Progenitor cell of endocrine pancreas (in vitro differentiated cells): ENCODE data around the gene ALPL. TPM values are rescaled to one million over a fixed set of nuclear protein-coding genes. Genes with fewer than 3 reads are reported as not detected.

ENCODE experiments used
- DNase-seq: peaks from one replicate; pipeline ENCODE4 v3.0.0; 2021; ENCODE audit warnings: low spot score; ENCODE audit not compliant: unreplicated experiment
- H3K27ac Mint-ChIP-seq: 2 replicates; pipeline ENCODE4 v1.8.0; 2021; ENCODE audit warnings: mild to moderate bottlenecking, moderate library complexity, mixed read lengths
- H3K27me3 Mint-ChIP-seq: 2 replicates; pipeline ENCODE4 v1.8.0; 2021; ENCODE audit warnings: mixed read lengths
- H3K36me3 Mint-ChIP-seq: 2 replicates; pipeline ENCODE4 v1.8.0; 2022; ENCODE audit warnings: mixed read lengths; ENCODE audit not compliant: insufficient read depth
- H3K4me1 Mint-ChIP-seq: 2 replicates; pipeline ENCODE4 v1.8.0; 2021; ENCODE audit warnings: low read depth, mixed read lengths
- H3K4me3 Mint-ChIP-seq: 2 replicates; pipeline ENCODE4 v1.8.0; 2021; ENCODE audit warnings: low read depth, mild to moderate bottlenecking, moderate library complexity, mixed read lengths
- H3K9me3 Mint-ChIP-seq: 2 replicates; pipeline ENCODE4 v1.8.0; 2021; ENCODE audit warnings: low read depth, mixed read lengths
- CTCF ChIP-seq: fragments of 200-600 bp; sonication (generic); IDR thresholded peaks from one replicate; pipeline ENCODE4 v1.5.0; 2021; ENCODE audit warnings: antibody characterized with exemption, mild to moderate bottlenecking; ENCODE audit not compliant: unreplicated experiment
- total RNA-seq: library from RNA; stranded (reverse); gene quantifications from 2 replicates; pipeline ENCODE4 v1.2.1, GENCODE V29; 2021

ALPL gene
- total RNA-seq, 1 donor from 2014 or later = 18.8 TPM

- Mint-ChIP-seq H3K27ac (no peak overlapping the region), H3K36me3 (no peaks in the 10 kb centered on the region), H3K4me3 (no peak overlapping the region), H3K27me3 (no peaks in the 10 kb centered on the region), H3K4me1 (peaks cover 2% of the 10 kb centered on the region), H3K9me3 (no peaks in the 10 kb centered on the region)
- no peak for TF ChIP-seq CTCF
- no peak for DNase-seq
Measured at GRCh38 chr1:21522525-21523038, 13.4 kb downstream of the ALPL start.

GRCh38 chr1:21523297-21523813, 14.1 kb downstream of the ALPL start:
- DNase-seq = no peak
- Mint-ChIP-seq H3K27me3 (no peaks in the 10 kb centered on the region), H3K4me3 (no peak overlapping the region), H3K36me3 (no peaks in the 10 kb centered on the region), H3K9me3 (no peaks in the 10 kb centered on the region), H3K4me1 (peaks cover 2% of the 10 kb centered on the region), H3K27ac (no peak overlapping the region)
- no peak for TF ChIP-seq CTCF

- H3K27ac Mint-ChIP-seq = no peak overlapping the region
- no peaks in the 10 kb centered on the region for H3K27me3 Mint-ChIP-seq
Measured at GRCh38 chr1:21524220-21524619, 15.0 kb downstream of the ALPL start.

GRCh38 chr1:21524686-21525339, 15.6 kb downstream of the ALPL start:
- H3K4me3 Mint-ChIP-seq = no peak overlapping the region
- DNase-seq = no peak
- peaks cover 2% of the 10 kb centered on the region for H3K4me1 Mint-ChIP-seq
- no peaks in the 10 kb centered on the region for H3K9me3 Mint-ChIP-seq
- TF ChIP-seq CTCF = no peak
- peaks cover 5% of the 10 kb centered on the region for H3K27me3 Mint-ChIP-seq
- no peaks in the 10 kb centered on the region for H3K36me3 Mint-ChIP-seq
- no peak overlapping the region for H3K27ac Mint-ChIP-seq

More at GRCh38 chr1:21524220-21524619, 15.0 kb downstream of the ALPL start:
- Mint-ChIP-seq H3K36me3 (no peaks in the 10 kb centered on the region), H3K4me3 (no peak overlapping the region), H3K9me3 (no peaks in the 10 kb centered on the region), H3K4me1 (peaks cover 2% of the 10 kb centered on the region)
- TF ChIP-seq CTCF = no peak
- DNase-seq = no peak

- peaks cover 2% of the 10 kb centered on the region for H3K4me1 Mint-ChIP-seq
- H3K27ac Mint-ChIP-seq = no peak overlapping the region
- no peaks in the 10 kb centered on the region for H3K9me3 Mint-ChIP-seq
- TF ChIP-seq CTCF = no peak
- H3K27me3 Mint-ChIP-seq = peaks cover 10% of the 10 kb centered on the region
- H3K36me3 Mint-ChIP-seq = no peaks in the 10 kb centered on the region
- DNase-seq = no peak
- H3K4me3 Mint-ChIP-seq = no peak overlapping the region
Measured at GRCh38 chr1:21525340-21525717, 16.1 kb downstream of the ALPL start.
